ENCODE data around the gene KIAA1958. TPM values are rescaled to one million over a fixed set of nuclear protein-coding genes. Genes with fewer than 3 reads are reported as not detected.

Gene KIAA1958
- total and polyA plus RNA-seq, 7 experiments from 2014 or later: 3.2 to 8.3 (median 6.4) TPM

GRCh38 chr9:112572416-112572815 is 85.8 kb downstream of the KIAA1958 start:
- Mint-ChIP-seq H3K36me3 (peaks cover 6 to 36% (median 29%) of the 10 kb centered on the region in 5 donors), H3K27ac (no peak overlapping the region), H3K4me1 (peaks cover 0 to 5% (median 0%) of the 10 kb centered on the region in 7 donors), H3K27me3 (no peaks in the 10 kb centered on the region), H3K9me3 (no peaks in the 10 kb centered on the region), H3K4me3 (no peak overlapping the region)
- CTCF ChIA-PET: no interaction called here
- Histone ChIP-seq H3K4me3 (ENCODE audit: low read length) (no peak overlapping the region), H3K9me3 (ENCODE audit: control insufficient read depth in 2 of 3, low read length in 3 of 3) (no peaks in the 10 kb centered on the region), H3K27me3 (ENCODE audit: control insufficient read depth in 2 of 2, insufficient read depth in 2 of 2, low read length in 2 of 2) (no peaks in the 10 kb centered on the region), H3K27ac (ENCODE audit: low read depth, low read length) (no peak overlapping the region), H3K4me1 (ENCODE audit: control insufficient read depth in 2 of 2, insufficient read depth in 2 of 2, low read length in 2 of 2) (no peaks in the 10 kb centered on the region), H3K36me3 (ENCODE audit: control insufficient read depth in 2 of 3, insufficient read depth in 3 of 3, low read length in 3 of 3) (peaks cover 0 to 13% (median 0%) of the 10 kb centered on the region in 3 experiments)
- ATAC-seq (no peak), DNase-seq (no peak)
- POLR2A ChIA-PET: no interaction called here
- intact Hi-C loops (cut with micrococcal nuclease): no loop called here

GRCh38 chr9:112574008-112574407 is 87.4 kb downstream of the KIAA1958 start:
- no peaks in the 10 kb centered on the region for H3K9me3 ChIP-seq (ENCODE audit: control insufficient read depth in 2 of 3, low read length in 3 of 3)
- peaks cover 0 to 5% (median 0%) of the 10 kb centered on the region in 7 donors for H3K4me1 Mint-ChIP-seq
- CTCF ChIA-PET: no interaction called here
- no peak overlapping the region for H3K27ac ChIP-seq (ENCODE audit: low read depth, low read length)
- peaks cover 0 to 13% (median 0%) of the 10 kb centered on the region in 3 experiments for H3K36me3 ChIP-seq (ENCODE audit: control insufficient read depth in 2 of 3, insufficient read depth in 3 of 3, low read length in 3 of 3)
- no peaks in the 10 kb centered on the region for H3K4me1 ChIP-seq (ENCODE audit: control insufficient read depth in 2 of 2, insufficient read depth in 2 of 2, low read length in 2 of 2)
- intact Hi-C loops (cut with micrococcal nuclease): no loop called here
- ATAC-seq: no peak
- H3K36me3 Mint-ChIP-seq: peaks cover 6 to 36% (median 29%) of the 10 kb centered on the region in 5 donors
- H3K4me3 ChIP-seq (ENCODE audit: low read length): no peak overlapping the region
- H3K9me3 Mint-ChIP-seq: no peaks in the 10 kb centered on the region
- DNase-seq: no peak
- H3K27ac Mint-ChIP-seq: no peak overlapping the region
- no peaks in the 10 kb centered on the region for H3K27me3 Mint-ChIP-seq
- H3K4me3 Mint-ChIP-seq: no peak overlapping the region
- H3K27me3 ChIP-seq (ENCODE audit: control insufficient read depth in 2 of 2, insufficient read depth in 2 of 2, low read length in 2 of 2): no peaks in the 10 kb centered on the region
- POLR2A ChIA-PET: no interaction called here

- Mint-ChIP-seq H3K9me3 (no peaks in the 10 kb centered on the region), H3K4me1 (peaks cover 0 to 4% (median 0%) of the 10 kb centered on the region in 7 donors), H3K27ac (peak overlapping the region in 1 of 9 donors; percentile 63), H3K27me3 (no peaks in the 10 kb centered on the region), H3K36me3 (peaks cover 6 to 36% (median 29%) of the 10 kb centered on the region in 5 donors), H3K4me3 (no peak overlapping the region)
- no peak overlapping the region for H3K4me3 ChIP-seq (ENCODE audit: low read length)
- no peaks in the 10 kb centered on the region for H3K4me1 ChIP-seq (ENCODE audit: control insufficient read depth in 2 of 2, insufficient read depth in 2 of 2, low read length in 2 of 2)
- DNase-seq (no peak), ATAC-seq (no peak)
- no peaks in the 10 kb centered on the region for H3K9me3 ChIP-seq (ENCODE audit: control insufficient read depth in 2 of 3, low read length in 3 of 3)
- ChIA-PET POLR2A (no interaction called here), CTCF (no interaction called here)
- H3K36me3 ChIP-seq (ENCODE audit: control insufficient read depth in 2 of 3, insufficient read depth in 3 of 3, low read length in 3 of 3): peaks cover 0 to 13% (median 0%) of the 10 kb centered on the region in 3 experiments
- H3K27ac ChIP-seq (ENCODE audit: low read depth, low read length): no peak overlapping the region
- no peaks in the 10 kb centered on the region for H3K27me3 ChIP-seq (ENCODE audit: control insufficient read depth in 2 of 2, insufficient read depth in 2 of 2, low read length in 2 of 2)
- intact Hi-C loops (cut with micrococcal nuclease): no loop called here
These were observed 88.5 kb downstream of the KIAA1958 start for GRCh38 chr9:112575107-112575506.

- DNase-seq (no peak), ATAC-seq (no peak)
- ChIA-PET CTCF (no interaction called here), POLR2A (no interaction called here)
- H3K9me3 Mint-ChIP-seq: no peaks in the 10 kb centered on the region
- no peaks in the 10 kb centered on the region for H3K9me3 ChIP-seq (ENCODE audit: control insufficient read depth in 2 of 3, low read length in 3 of 3)
- H3K4me3 Mint-ChIP-seq: no peak overlapping the region
- H3K27me3 ChIP-seq (ENCODE audit: control insufficient read depth in 2 of 2, insufficient read depth in 2 of 2, low read length in 2 of 2): no peaks in the 10 kb centered on the region
- H3K4me1 Mint-ChIP-seq: no peaks in the 10 kb centered on the region
- no peak overlapping the region for H3K27ac ChIP-seq (ENCODE audit: low read depth, low read length)
- H3K27me3 Mint-ChIP-seq: no peaks in the 10 kb centered on the region
- H3K27ac Mint-ChIP-seq: no peak overlapping the region
- H3K36me3 Mint-ChIP-seq: peaks cover 0 to 6% (median under 1%) of the 10 kb centered on the region in 5 donors
- intact Hi-C loops (cut with micrococcal nuclease): loop anchor here in 1 of 2 donors (1.0 kb wide), 1 partner anchor 29 kb away; no protein-coding TSS in a partner anchor
- no peak overlapping the region for H3K4me3 ChIP-seq (ENCODE audit: low read length)
- H3K4me1 ChIP-seq (ENCODE audit: control insufficient read depth in 2 of 2, insufficient read depth in 2 of 2, low read length in 2 of 2): no peaks in the 10 kb centered on the region
- no peaks in the 10 kb centered on the region for H3K36me3 ChIP-seq (ENCODE audit: control insufficient read depth in 2 of 3, insufficient read depth in 3 of 3, low read length in 3 of 3)
These were observed 95.0 kb downstream of the KIAA1958 start for GRCh38 chr9:112581469-112582176.

- H3K4me3 Mint-ChIP-seq: no peak overlapping the region
- no peaks in the 10 kb centered on the region for H3K9me3 Mint-ChIP-seq
- intact Hi-C loops (cut with micrococcal nuclease): no loop called here
- ChIA-PET POLR2A (no interaction called here), CTCF (no interaction called here)
- Histone ChIP-seq H3K4me3 (ENCODE audit: low read length) (no peak overlapping the region), H3K36me3 (ENCODE audit: control insufficient read depth in 2 of 3, insufficient read depth in 3 of 3, low read length in 3 of 3) (no peaks in the 10 kb centered on the region), H3K27ac (ENCODE audit: low read depth, low read length) (no peak overlapping the region), H3K4me1 (ENCODE audit: control insufficient read depth in 2 of 2, insufficient read depth in 2 of 2, low read length in 2 of 2) (no peaks in the 10 kb centered on the region), H3K9me3 (ENCODE audit: control insufficient read depth in 2 of 3, low read length in 3 of 3) (no peaks in the 10 kb centered on the region), H3K27me3 (ENCODE audit: control insufficient read depth in 2 of 2, insufficient read depth in 2 of 2, low read length in 2 of 2) (no peaks in the 10 kb centered on the region)
- peaks cover 0 to 5% (median 0%) of the 10 kb centered on the region in 5 donors for H3K36me3 Mint-ChIP-seq
- no peaks in the 10 kb centered on the region for H3K4me1 Mint-ChIP-seq
- no peaks in the 10 kb centered on the region for H3K27me3 Mint-ChIP-seq
- ATAC-seq (no peak), DNase-seq (no peak)
- H3K27ac Mint-ChIP-seq: no peak overlapping the region
These were observed 96.0 kb downstream of the KIAA1958 start for GRCh38 chr9:112582371-112583262.

GRCh38 chr9:112586599-112587155 is 100.0 kb downstream of the KIAA1958 start:
- no peak overlapping the region for H3K4me3 ChIP-seq (ENCODE audit: low read length)
- H3K27me3 Mint-ChIP-seq: no peaks in the 10 kb centered on the region
- no peaks in the 10 kb centered on the region for H3K9me3 ChIP-seq (ENCODE audit: control insufficient read depth in 2 of 3, low read length in 3 of 3)
- no peak overlapping the region for H3K27ac ChIP-seq (ENCODE audit: low read depth, low read length)
- CTCF ChIA-PET: no interaction called here
- no peaks in the 10 kb centered on the region for H3K4me1 ChIP-seq (ENCODE audit: control insufficient read depth in 2 of 2, insufficient read depth in 2 of 2, low read length in 2 of 2)
- POLR2A ChIA-PET: no interaction called here
- H3K9me3 Mint-ChIP-seq: peaks cover 0 to 2% (median 0%) of the 10 kb centered on the region in 11 donors
- intact Hi-C loops (cut with micrococcal nuclease): no loop called here
- peaks cover 0 to 3% (median 0%) of the 10 kb centered on the region in 5 donors for H3K36me3 Mint-ChIP-seq
- peaks cover 0 to 1% (median 0%) of the 10 kb centered on the region in 7 donors for H3K4me1 Mint-ChIP-seq
- no peaks in the 10 kb centered on the region for H3K36me3 ChIP-seq (ENCODE audit: control insufficient read depth in 2 of 3, insufficient read depth in 3 of 3, low read length in 3 of 3)
- ATAC-seq: no peak
- no peak overlapping the region for H3K27ac Mint-ChIP-seq
- no peak overlapping the region for H3K4me3 Mint-ChIP-seq
- no peak for DNase-seq
- H3K27me3 ChIP-seq (ENCODE audit: control insufficient read depth in 2 of 2, insufficient read depth in 2 of 2, low read length in 2 of 2): no peaks in the 10 kb centered on the region

All from naive thymus-derived CD4-positive, alpha-beta T cell (primary cell).